Kidney epithelial cell (primary cell): Measurements from ENCODE around the gene LAMA1. TPM values are rescaled to one million over a fixed set of nuclear protein-coding genes. Genes with fewer than 3 reads are reported as not detected.

Source experiments
- DNase-seq: peaks from one replicate; pipeline ENCODE4 v3.0.0-alpha.2; 2010; ENCODE audit warnings: low read depth
- H3K27me3 ChIP-seq: 2 replicates; pipeline ENCODE4 v1.6.0; 2011; ENCODE audit warnings: low read length; ENCODE audit not compliant: control insufficient read depth, insufficient read depth
- H3K36me3 ChIP-seq: 2 replicates; pipeline ENCODE4 v1.5.1; 2011; ENCODE audit warnings: low read length; ENCODE audit not compliant: control insufficient read depth, insufficient read depth
- H3K4me3 ChIP-seq: 2 replicates; pipeline ENCODE4 v1.5.1; 2011; ENCODE audit warnings: low read depth, mild to moderate bottlenecking, control low read depth, low read length
- CTCF ChIP-seq: IDR thresholded peaks from 2 replicates; pipeline ENCODE4 v1.5.1; 2011; ENCODE audit warnings: mild to moderate bottlenecking, moderate library complexity, low read length, control low read depth, inconsistent platforms; ENCODE audit not compliant: insufficient read depth, poor library complexity, severe bottlenecking
- total RNA-seq: library from RNA; depleted of rRNA; stranded (reverse); fragments of >200 nt; gene quantifications from 2 replicates; pipeline ENCODE4 v1.2.3, GENCODE V29; 2015

Gene LAMA1
- total RNA-seq, 1 donor from 2014 or later: 29.5 TPM

- Histone ChIP-seq H3K4me3 (no peak overlapping the region), H3K36me3 (no peaks in the 10 kb centered on the region), H3K27me3 (no peaks in the 10 kb centered on the region)
- TF ChIP-seq CTCF: no peak
- DNase-seq: no peak
Measured at GRCh38 chr18:6901286-6901926, 216.2 kb downstream of the LAMA1 start.

GRCh38 chr18:6891788-6892187 is 225.8 kb downstream of the LAMA1 start:
- Histone ChIP-seq H3K36me3 (no peaks in the 10 kb centered on the region), H3K4me3 (no peak overlapping the region), H3K27me3 (no peaks in the 10 kb centered on the region)
- no peak for DNase-seq
- no peak for TF ChIP-seq CTCF

Other genes with a start within 250 kb of the LAMA1 start
- gene LRRC30, start 113.3 kb upstream of the LAMA1 start, total RNA-seq: not detected in 2 replicates